AG09309 (cell line): ENCODE measurements around the gene MTHFR.

ENCODE experiments used
- DNase-seq: peaks from one replicate; pipeline ENCODE4 v3.0.0-alpha.2; 2010; ENCODE audit warnings: low read depth
- H3K4me3 ChIP-seq: 2 replicates; pipeline ENCODE4 v1.5.1; 2011; ENCODE audit warnings: mild to moderate bottlenecking, low read depth, low read length, moderate library complexity; ENCODE audit not compliant: control insufficient read depth
- TF ChIP-seq, protein P1 (sequence below): IDR thresholded peaks from 2 replicates; pipeline ENCODE4 v1.5.1; 2011; ENCODE audit warnings: mild to moderate bottlenecking, low read depth, low read length, inconsistent platforms; ENCODE audit not compliant: insufficient read depth, control insufficient read depth; ENCODE audit errors: missing control alignments

MTHFR gene

GRCh38 chr1:11774753-11775152, 31.0 kb downstream of the MTHFR start:
- H3K4me3 ChIP-seq, result no peak overlapping the region
- no peak for DNase-seq
- TF ChIP-seq, protein P1, sequence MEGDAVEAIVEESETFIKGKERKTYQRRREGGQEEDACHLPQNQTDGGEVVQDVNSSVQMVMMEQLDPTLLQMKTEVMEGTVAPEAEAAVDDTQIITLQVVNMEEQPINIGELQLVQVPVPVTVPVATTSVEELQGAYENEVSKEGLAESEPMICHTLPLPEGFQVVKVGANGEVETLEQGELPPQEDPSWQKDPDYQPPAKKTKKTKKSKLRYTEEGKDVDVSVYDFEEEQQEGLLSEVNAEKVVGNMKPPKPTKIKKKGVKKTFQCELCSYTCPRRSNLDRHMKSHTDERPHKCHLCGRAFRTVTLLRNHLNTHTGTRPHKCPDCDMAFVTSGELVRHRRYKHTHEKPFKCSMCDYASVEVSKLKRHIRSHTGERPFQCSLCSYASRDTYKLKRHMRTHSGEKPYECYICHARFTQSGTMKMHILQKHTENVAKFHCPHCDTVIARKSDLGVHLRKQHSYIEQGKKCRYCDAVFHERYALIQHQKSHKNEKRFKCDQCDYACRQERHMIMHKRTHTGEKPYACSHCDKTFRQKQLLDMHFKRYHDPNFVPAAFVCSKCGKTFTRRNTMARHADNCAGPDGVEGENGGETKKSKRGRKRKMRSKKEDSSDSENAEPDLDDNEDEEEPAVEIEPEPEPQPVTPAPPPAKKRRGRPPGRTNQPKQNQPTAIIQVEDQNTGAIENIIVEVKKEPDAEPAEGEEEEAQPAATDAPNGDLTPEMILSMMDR, result no peak

DNA sequence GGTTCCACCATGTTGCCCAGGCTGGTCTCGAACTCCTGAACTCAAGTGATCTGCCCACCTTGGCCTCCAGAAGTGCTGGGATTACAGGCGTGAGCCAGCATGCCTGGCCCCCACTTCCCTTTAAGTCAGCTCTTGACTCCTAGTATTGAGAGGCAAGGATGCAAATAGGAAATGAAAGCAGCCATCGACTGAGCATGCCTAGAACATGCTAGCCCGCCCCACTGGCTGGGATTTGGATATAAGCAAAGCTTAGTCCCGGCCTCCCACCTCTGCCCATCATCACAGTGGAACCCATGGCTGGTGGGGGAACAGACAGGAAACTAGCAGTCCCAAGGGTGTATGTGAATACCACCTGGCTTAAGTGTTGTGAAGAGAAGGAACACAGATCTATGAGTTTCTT, 33.3 kb downstream of the MTHFR start:
- no peak for DNase-seq
- no peak overlapping the region for H3K4me3 ChIP-seq
- TF ChIP-seq, protein P1, result no peak

GRCh38 chr1:11771481-11772043, 34.2 kb downstream of the MTHFR start:
- no peak overlapping the region for H3K4me3 ChIP-seq
- TF ChIP-seq, protein P1, result no peak
- no peak for DNase-seq

DNA sequence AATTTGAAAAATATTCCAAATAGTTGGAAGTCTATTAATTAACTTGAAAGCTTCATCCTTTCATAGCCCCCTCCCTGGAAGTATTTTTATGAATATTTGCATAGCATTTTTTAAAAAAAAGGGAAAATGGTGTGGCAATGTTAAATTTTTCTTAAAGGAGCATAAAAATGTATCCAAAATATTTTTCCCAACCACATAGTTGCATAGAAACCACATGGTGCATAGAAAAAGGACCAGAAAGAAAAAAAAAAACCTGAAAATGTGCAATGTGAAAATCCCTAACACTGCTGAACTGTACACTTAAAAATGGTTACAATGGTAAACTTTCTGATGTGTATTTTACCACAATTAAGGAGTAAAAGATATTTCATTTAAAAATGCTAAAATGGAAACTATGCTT, 35.8 kb downstream of the MTHFR start:
- TF ChIP-seq, protein P1, result no peak
- DNase-seq, result no peak
- no peak overlapping the region for H3K4me3 ChIP-seq

DNA sequence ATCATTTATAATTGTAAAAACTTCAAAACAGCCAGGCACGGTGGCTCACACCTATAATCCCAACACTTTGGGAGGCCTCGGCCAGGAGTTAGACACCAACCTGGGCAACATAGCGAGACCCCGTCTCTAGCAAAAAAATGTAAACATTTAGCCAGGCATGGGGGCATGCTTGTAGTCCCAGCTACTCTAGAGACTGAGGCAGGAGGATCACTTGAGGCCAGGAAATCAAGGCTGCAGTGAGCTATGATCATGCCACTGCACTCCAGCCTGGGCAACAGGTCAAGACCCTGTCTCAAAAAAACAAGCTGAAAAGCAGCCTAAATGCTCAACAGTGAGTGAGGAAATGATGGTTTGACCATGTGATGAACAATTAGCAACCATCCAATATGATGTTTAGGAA, 36.5 kb downstream of the MTHFR start:
- TF ChIP-seq, protein P1, result no peak
- DNase-seq, result no peak
- no peak overlapping the region for H3K4me3 ChIP-seq

DNA sequence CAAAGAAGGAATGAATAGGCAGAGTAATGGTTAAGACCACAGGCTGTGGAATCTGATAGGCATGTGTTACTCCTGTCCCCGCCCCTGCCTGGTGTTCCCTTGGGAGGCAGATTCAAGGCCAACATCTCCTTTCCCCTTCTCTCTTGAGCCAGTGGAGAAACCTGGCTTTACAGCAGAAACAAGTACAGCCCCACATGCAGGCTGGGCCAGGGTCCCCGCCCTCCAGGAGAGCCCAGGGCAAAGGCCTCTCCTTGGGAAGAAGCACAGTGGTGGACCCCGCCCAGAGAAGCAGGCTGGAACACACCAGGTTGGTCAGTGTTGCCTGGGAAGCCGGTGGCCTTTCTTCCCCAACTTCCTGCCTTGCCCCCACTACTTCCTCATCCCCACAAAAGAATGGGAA, 36.9 kb downstream of the MTHFR start:
- TF ChIP-seq, protein P1, result no peak
- no peak for DNase-seq
- H3K4me3 ChIP-seq, result no peak overlapping the region
